HG02870 (cell line): ENCODE data around the gene POFUT2.

ENCODE experiments used
- ATAC-seq: cut with Tn5 transposase; IDR thresholded peaks from one replicate; pipeline ENCODE4 v1.9.1; 2021; ENCODE audit warnings: mild to moderate bottlenecking, moderate library complexity; ENCODE audit not compliant: unreplicated experiment

The POFUT2 gene

DNA sequence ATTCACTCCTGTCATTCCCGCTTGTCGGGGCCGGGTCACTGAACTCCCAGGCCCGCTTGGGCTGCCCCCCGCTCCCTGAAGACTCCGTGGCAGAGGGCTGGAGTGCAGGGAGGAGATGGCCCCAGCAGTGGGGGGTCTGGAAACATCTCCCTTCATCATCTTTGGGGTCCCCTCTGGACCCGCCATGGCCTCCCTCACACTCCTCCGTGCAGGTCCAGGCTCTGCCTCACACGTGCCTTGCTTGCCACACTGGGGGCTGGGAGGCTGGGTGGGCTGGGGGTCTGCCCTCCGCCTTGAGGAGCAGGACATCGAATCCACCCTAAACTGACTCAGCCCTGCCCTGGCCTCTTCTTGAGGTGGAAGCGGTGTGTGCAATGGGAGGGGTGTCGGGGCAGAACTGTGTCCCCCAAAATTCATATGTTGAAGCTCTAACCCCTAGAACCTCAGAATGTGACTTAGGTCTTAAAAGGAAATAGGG lies 35.2 kb downstream of the POFUT2 start:
- ATAC-seq, result no peak

DNA sequence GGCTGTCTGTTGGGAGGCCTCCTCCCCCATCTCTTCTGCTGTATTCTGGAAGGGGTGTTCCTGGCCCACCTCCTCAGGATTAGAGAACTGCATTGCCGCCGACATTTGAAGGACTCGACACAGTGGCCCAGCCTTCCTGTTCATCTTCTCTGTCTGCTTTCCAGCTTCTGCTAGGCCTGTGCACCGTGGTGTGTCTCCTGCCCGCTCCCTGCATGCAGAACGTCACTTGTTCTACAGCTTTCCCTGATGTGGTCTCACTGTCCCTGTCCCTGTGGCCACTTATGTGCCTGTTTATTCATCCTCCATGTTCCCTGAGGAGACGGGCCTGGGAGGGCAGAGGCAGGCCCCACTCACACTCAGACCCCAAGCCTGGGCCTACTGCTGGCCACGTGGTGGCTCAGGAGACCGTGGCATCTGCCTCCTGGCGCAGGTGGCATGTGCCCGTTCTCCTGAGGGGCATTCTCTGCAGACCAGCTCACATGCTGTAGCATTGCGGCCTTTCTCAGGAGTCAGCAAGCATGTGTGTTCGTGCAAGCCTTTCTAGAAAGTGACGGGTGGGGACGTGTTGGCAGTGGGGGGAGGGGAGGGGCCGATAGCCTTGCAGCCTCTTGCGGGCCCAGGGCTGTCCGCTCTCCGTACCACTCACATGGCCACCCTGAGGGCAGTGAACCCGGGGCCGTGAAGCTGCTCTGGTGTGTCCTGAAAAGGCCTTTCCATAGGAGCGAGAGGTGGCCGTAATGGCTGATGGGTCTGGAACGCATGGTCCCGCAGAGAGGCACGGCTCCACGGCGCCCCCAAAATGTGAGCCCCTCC lies 35.9 kb downstream of the POFUT2 start:
- ATAC-seq, result no peak

DNA sequence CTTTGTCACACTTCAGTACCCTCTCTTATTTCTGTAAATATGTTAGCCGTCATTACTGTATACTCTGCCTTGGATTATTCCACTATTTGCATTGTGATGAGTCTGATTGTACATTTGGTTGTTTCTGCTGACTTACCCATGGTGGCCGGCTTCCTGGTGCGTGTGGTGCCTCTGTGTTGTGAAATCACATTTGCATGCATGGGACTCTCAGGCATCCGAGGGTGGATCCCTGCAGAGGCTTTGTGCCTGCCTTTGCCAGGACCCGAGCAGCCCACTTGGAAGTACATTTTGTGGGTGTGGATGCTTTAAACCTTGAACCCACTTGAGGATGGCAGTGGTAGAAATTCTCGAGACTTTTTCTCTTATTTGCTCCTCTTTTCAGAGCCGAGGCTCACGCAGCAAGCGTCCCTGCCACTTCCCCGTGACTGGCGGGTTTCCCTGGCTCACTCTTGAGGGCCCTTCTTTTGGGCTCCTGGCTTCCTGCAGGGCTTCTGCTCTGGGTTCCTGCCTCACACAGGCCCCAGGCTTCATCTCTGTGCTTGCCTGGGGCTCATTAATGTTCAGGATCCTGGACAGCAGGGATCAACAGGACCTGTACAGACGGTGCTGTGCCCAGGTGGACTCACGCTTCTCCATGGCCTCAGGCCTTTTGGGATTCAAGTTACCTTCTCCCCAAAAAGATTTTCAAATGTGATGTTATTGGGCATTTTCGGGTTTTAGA lies 36.6 kb downstream of the POFUT2 start:
- ATAC-seq, result no peak

DNA sequence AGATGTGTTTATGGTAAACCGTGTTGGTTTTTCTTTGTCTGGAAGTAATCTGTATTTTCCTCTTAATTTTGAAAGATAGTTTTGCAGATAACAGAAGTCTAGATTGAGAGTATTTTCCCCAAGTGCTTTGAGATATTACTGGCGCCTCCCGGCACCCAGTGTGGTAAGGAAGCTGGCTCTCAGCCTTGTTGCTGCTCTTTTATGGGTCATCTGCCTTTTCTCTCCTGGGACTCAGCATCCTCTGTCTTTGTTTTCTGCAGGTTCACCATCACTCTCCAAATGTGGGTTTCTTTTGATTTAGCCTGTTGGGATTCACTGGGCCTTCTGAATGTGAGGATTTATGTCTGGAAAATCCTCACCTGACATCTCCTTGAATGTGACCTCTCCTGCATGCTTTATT lies 37.4 kb downstream of the POFUT2 start:
- no peak for ATAC-seq

DNA sequence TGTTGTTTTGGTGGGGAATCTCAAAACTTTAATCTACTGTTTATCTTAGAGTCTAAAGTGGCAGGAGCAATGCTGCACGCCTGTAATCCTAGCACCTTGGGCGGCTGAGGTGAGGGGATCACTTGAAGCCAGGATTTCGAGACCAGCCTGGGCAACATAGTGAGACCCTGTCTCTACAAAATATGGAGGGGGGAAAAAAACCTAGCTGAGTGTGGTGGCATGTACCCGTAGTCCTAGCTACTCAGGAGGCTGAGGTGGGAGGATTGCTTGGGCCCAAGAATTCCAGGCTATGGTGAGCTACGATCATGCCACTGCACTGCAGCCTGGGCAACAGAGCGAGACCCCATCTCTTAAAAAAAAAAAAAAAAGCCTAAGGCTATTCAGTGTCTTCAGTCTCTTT lies 38.1 kb downstream of the POFUT2 start:
- ATAC-seq, result no peak

DNA sequence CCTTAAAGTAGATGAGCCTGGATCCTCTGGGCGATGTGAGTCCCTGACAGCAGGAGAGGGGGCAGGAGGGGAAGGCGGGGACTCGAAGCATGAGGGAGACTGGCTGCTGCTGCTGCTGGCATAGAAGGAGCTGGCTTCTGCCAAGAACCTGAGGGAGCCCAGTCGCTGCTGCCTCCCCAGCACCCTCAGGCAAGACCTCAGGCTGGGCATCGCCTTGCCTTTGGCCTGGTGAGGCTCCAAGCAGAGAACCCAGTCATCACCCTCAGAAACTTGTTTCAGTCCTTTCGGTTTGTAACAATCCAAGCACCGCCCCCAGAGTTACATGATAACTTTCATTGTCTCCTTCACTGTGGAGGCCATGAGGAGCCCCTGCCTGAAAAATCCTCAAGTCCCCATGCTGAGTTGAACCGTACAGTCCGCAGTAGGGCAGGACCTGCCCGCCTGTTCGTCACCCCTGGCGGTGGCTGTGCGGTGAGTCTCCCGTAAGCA lies 38.8 kb downstream of the POFUT2 start:
- ATAC-seq, result no peak

DNA sequence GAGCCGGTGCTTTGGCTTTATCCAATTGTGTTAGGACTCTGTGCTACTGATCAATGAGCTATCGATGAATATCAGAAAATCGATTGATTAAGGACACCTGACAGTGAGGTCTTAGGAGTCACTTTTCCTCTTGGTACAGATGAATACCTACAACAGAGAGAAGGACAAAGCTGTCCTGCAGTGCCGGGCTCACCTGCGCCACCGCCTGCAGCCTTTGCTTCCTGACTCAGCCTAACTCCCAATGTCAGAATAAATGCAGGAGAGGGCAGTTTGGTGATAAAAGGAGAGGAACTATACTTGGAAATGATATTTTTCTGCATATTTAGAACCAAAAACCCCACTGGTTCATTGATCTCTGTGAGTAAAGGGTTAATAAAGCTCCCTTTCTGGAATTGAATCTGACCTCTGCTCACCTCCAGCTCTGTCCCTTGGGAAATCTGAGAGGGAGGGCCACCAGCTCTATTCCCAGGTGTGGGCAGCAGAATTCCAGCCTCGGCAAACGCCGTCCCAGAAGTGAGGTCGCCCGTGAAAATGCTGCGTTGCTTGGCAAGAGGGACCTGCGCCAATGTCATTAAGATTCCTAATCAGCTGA lies 39.3 kb downstream of the POFUT2 start:
- ATAC-seq, result no peak

DNA sequence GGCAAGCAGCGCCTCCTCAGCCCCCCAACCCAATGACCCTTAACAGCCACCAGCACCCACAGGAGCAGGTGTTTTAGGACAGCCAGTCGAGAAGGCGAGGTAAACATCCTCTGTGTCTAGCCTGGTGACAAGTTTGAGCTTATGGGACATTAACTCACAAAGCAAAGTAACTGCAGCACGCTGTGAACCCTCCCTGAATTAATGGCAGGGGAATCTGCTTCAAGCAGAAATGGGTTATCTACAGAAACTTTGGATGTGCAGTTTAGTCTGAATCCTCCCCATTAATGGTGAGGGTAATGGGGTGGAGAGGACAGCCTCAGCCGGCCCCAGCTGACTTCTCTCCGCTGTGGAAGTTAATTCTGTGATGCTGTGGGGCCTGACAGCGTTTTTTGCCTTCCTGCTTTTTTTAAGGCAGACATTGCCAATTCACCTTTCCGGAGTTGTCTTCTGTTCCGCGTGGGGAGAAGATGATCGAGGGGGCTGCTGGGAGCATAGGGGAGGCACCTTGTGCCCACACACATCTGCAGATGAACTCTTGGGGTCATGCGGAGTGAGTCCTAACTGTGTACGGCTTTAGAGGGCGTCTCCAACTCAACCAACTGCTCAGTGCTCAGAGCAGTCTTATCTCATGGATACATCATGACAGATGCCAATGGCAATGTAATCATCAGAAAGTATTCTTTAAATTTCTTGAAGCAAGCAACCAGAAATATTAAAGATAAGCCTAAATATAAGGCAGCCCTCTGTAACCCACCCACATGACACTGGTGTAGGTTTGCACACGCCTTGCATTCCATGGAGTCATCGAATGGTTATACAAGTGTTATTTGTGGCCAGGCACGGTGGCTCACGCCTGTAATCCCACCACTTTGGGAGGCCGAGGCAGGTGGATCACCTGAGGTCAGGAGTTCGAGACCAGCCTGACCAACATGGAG lies 41.0 kb downstream of the POFUT2 start:
- no peak for ATAC-seq

DNA sequence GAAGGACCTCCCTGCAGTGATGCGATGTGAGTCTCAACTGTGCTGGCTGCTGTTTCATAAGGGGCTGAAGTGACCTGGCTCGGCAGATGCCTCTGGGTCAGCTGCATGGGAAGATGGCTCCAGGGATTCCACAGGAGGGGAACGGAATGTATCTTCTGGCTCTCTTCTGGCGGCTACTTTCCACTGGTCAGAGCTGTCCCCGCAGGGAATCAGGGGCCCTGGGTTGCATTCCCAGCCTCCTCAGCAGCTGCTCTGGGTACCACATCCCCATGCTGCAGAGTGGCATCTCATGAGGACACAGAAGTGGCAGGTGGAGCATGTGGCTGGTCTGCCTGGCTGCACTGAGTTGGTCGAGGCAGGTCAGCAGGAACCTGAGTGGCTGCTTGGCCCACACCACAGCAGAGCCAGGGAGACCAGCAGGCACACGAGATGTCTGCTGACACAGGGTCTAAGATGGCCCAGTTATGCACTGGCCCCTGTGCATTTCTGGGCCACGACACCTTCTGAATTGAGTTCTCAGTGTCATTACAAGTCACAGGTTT lies 42.8 kb downstream of the POFUT2 start:
- no peak for ATAC-seq

DNA sequence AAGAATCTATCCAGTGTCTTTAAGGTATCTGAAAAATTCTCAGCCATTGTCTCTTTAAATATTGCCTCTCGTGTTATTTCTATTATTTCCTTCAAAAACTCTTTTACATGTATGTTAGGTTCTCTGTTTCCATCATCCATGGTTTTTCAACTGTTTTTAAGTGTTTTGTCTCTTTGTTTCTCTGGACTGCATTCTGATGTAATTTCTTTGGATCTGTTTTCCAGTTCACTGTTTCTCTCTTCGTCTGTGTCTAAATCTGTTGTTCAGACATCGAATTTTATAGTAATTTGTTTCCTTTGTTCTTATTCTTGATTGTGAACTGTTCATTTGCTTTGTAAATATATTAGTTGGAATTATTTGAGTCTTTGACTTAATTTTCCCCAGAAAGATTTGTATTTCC lies 44.1 kb downstream of the POFUT2 start:
- no peak for ATAC-seq

DNA sequence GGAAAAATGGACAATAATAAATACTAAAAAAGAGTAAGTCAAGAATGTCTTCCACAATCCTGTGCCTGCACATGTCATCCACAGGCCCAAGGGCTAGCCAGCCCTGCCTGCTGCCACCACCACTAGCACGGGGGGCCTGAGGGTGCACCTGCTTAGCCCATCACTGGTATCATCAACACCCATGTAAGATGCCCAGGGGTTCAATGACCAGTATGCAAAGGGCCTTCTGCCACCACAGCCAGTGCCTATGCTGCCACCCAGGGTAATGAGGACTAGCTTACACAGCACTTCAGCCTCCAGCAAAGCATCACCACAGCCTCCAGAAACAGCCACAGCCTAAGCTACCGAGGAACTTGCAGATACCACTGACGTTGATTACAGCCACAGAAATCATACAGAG lies 46.3 kb downstream of the POFUT2 start:
- no peak for ATAC-seq

DNA sequence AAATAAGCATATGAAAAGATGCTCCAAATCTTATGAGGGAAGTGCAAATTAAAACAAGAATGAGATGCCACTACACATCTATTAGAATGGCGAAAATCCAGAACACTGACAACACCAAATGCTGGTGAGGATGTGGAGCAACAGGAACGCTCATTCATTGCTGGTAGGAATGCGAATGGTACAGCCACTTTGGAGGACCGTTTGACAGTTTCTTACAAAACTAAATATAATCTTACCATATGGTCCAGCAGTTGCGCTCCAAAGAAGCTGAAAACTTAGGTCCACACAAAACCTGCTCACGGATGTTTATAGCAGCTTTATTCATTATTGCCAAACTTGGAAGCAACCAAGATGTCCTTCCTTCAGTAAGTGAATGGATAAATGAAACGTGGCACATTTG lies 50.3 kb downstream of the POFUT2 start:
- ATAC-seq, result no peak

DNA sequence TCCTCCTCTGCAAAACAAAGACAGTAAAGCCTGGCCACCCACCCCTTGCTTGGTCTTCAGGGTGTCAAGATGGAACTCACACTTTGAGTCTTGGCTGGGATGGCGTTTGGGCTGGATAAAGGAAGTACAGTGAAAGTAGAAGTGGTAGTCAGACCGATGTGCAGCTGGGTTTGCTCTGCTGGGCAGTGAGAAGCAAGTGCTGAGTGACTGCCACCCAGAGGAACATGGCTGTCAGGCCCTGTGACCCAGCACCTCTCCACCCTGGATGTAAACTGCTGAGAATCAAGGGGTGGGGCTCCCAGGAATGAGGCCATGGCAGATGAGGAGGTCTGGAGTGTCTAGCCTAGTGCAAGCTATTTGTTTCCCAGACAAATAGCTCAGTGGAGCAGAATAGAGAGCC lies 51.2 kb downstream of the POFUT2 start:
- no peak for ATAC-seq

DNA sequence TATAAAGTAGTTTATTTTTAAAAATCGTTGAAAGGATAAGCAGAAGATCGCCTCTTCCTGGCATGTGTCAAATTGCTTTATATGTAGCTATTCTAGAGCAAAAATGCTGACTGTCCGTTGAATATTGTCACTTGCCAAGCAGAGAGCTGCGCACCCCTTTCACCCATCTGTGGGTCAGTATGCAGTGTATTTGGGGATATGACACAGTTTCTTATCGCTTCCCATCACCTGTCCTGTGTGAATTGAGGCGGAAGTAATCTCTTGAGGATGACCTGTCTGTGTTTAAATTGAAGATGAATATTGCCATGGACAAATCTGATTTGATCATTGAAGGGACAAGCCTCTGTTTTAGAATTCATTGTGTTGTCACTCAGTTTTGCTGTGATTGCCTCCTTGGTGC lies 52.2 kb downstream of the POFUT2 start:
- no peak for ATAC-seq

DNA sequence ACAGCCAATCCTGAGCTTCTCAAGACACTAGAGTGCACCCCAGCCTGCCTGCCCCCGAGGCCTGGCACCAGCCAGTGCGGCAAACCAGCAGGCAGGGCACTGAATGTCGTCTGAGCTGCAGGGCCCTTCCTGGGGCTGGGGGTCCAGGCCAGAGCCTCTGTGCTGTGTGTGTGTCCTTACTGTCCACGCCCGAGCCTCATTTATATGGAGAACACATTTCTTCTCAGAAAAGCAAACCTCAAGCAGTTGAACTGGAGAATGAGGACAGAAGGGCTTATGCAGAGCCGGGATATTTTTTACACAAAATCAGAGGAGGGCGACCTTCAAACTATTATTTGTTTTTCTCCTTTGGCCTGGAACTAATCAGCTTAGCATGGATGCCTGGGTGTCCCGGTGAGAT lies 52.7 kb downstream of the POFUT2 start:
- ATAC-seq, result no peak

DNA sequence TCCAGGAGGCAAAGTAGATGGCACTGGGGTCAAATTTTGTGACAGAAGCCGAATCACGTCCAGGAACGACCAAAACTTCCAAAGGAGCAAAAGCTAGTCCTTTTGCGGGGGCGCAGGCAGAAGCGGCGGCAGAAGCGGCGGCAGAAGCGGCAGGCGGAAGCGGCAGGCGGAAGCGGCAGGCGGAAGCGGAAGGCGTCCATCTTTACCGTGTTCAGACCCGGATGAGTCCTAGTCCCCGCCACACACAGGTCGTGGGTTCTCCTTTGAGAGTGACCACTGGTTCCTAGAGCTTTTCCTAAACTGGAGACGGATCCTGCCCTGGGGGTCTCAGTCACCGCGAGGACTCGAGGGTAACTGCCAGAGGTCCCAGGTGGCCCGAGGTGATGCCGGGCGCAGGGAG lies 53.6 kb downstream of the POFUT2 start:
- ATAC-seq, result no peak

DNA sequence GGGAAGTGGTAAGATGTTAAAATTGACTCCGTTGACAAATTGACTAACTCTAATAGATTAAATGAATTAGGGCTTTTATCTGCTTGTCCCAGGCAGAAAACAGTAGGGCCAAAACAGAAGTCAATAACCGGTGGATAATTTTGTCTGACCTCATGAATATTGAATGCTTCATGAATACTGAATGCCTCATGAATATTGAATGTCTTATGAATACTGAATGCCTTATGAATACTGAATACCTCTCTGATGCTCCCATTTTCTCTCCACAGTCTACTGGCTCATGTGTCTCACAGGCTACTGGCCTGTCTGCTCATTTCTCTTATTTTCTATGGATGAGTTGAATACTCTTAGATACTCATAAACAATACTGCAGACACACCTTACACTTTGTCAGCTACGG lies 56.0 kb downstream of the POFUT2 start:
- no peak for ATAC-seq

DNA sequence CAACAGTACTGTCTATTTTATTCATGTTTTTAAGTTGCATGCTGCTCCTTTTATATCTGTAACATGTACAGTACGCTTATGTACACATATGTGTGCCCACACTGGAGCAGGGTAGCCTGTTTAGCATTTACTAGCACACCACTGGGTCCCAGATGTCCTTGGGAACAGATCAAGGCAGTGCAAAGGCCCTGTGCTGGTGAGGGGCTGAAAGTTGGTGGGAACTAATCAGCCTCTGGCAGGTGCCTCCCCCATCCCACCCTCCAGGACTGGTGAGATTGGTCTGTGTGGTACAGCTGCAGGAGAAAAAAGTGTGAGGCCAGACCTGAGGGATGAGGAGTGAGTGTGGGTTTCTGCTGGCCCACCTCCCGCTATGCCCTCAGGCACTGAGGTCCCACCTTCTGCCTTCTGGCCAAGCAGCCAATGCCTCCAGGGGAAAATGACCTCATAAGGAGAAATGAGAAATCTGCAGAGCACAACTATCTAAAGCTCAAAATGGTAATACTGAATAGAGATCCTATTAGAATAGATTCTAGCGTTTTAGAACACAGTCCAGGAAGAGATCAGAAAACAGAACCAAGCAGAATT lies 58.9 kb downstream of the POFUT2 start:
- ATAC-seq, result no peak

DNA sequence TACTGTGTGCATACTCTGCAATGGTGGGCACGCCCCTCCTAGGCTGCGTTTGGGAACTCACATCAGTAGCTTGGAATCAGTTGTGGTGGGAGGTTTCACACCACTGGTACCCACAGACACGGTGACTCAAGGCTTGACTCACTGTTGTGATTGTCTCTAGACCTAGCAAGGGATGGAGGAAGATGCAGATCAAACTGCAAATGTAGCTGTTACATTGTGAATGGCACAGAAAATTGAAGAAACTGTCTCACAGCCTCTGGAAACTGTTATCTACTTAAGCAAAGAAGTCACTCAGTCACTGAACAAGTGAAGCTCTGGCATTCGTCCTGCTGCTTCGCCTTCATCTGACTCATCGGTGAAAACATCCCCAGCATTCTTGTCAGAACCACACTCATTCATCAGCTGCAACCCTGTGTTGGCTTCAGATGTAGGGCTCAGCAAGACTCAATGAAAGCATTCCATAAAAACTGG lies 59.5 kb downstream of the POFUT2 start:
- no peak for ATAC-seq

DNA sequence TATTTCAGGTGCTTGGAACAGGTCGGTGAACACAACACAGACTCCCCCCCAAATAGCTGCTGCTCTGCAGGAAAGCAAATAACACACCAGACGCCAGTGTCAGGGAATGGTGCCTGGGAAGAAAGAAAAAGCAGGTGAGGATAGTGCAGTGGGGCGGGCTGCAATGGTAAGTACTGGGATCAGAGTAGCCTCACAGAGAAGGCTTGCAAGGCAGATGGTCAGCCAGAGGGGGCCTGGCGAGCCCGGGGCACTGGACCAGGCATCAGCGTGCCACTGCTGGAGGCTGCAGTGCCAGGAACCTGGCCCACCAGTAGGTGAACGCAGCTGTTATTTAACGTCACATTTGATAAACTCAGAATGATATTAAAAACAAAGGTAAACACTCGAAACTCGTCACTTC lies 60.0 kb downstream of the POFUT2 start:
- no peak for ATAC-seq
